ENCODE measurements around the gene HDDC3.
A peak's percentile ranks its signal among the peaks of the same experiment; 100 is the strongest.

The HDDC3 gene

GRCh38 chr15:90890839-90891238, 41.5 kb downstream of the HDDC3 start:
- DNase-seq (ENCODE audit: extremely low read depth, low read depth), result no peak
- no peak for TF ChIP-seq CTCF (IDR thresholded peaks at IDR 0.05; ENCODE audit: low read depth, low read length)

- no peak for DNase-seq (ENCODE audit: extremely low read depth, low read depth)
- no peak for TF ChIP-seq CTCF (IDR thresholded peaks at IDR 0.05; ENCODE audit: low read depth, low read length)
These were observed 42.5 kb downstream of the HDDC3 start for GRCh38 chr15:90889736-90890456.

GRCh38 chr15:90889313-90889730, 43.0 kb downstream of the HDDC3 start:
- no peak for TF ChIP-seq CTCF (IDR thresholded peaks at IDR 0.05; ENCODE audit: low read depth, low read length)
- no peak for DNase-seq (ENCODE audit: extremely low read depth, low read depth)

- TF ChIP-seq CTCF (IDR thresholded peaks at IDR 0.05; ENCODE audit: low read depth, low read length), result no peak
- DNase-seq (ENCODE audit: extremely low read depth, low read depth), result no peak
These were observed 45.3 kb downstream of the HDDC3 start for GRCh38 chr15:90887037-90887481.

- DNase-seq (ENCODE audit: extremely low read depth, low read depth), result no peak
- no peak for TF ChIP-seq CTCF (IDR thresholded peaks at IDR 0.05; ENCODE audit: low read depth, low read length)
These were observed 46.1 kb downstream of the HDDC3 start for GRCh38 chr15:90886291-90886614.

GRCh38 chr15:90885432-90886290, 46.7 kb downstream of the HDDC3 start:
- peak; percentile 98 for TF ChIP-seq CTCF (IDR thresholded peaks at IDR 0.05; ENCODE audit: low read depth, low read length)
- DNase-seq (ENCODE audit: extremely low read depth, low read depth), result no peak
